HepG2 (cell line): ENCODE data around the gene ARFGAP2. TPM values are rescaled to one million over a fixed set of nuclear protein-coding genes. Genes with fewer than 3 reads are reported as not detected.
A peak's percentile ranks its signal among the peaks of the same experiment; 100 is the strongest.

Source experiments
- AKAP8 ChIP-seq: sonication (generic); formaldehyde crosslinking; IDR thresholded peaks from 2 replicates; pipeline ENCODE4 v1.5.1; 2020; ENCODE audit warnings: mild to moderate bottlenecking, missing genetic modification reagents
- CREM ChIP-seq, 2 experiments: sonication (generic) in 1 of 2; formaldehyde crosslinking in 1 of 2; IDR thresholded peaks; 2 replicates each; pipeline versions ENCODE4 v1.4.0 to v1.6.1; 2016 to 2020; ENCODE audit warnings: antibody characterized with exemption in 1 of 2, mild to moderate bottlenecking in 1 of 2, missing genetic modification reagents in 1 of 2
- GPBP1L1 ChIP-seq: sonication (generic); formaldehyde crosslinking; IDR thresholded peaks from 2 replicates; pipeline ENCODE4 v1.5.0; 2020; ENCODE audit warnings: mild to moderate bottlenecking, missing genetic modification reagents
- HDAC6 ChIP-seq: fragments of 200-600 bp; sonication (generic); IDR thresholded peaks from 2 replicates; pipeline ENCODE4 v1.7.0; 2017; ENCODE audit warnings: mild to moderate bottlenecking, antibody characterized with exemption, low read length, low read depth
- HNRNPH1 ChIP-seq: fragments of 200-400 bp; formaldehyde crosslinking; optimal IDR thresholded peaks from 2 replicates; pipeline ENCODE3; 2017; ENCODE audit warnings: mild to moderate bottlenecking, low read depth, low read length
- HNRNPLL ChIP-seq: fragments of 200-400 bp; formaldehyde crosslinking; IDR thresholded peaks from 2 replicates; pipeline ENCODE4 v1.6.1; 2017; ENCODE audit warnings: mild to moderate bottlenecking, low read depth, low read length; ENCODE audit not compliant: poor library complexity, severe bottlenecking
- NCOA2 ChIP-seq: sonication (generic); formaldehyde crosslinking; IDR thresholded peaks from 2 replicates; pipeline ENCODE4 v1.8.0; 2022; ENCODE audit warnings: inconsistent platforms
- NFKBIZ ChIP-seq: IDR thresholded peaks from 2 replicates; pipeline ENCODE4 v1.6.1; 2018; ENCODE audit warnings: missing genetic modification reagents, missing compliant biosample characterization
- PITX1 ChIP-seq: sonication (generic); formaldehyde crosslinking; IDR thresholded peaks from 2 replicates; pipeline ENCODE4 v1.5.1; 2020; ENCODE audit warnings: mild to moderate bottlenecking, missing genetic modification reagents
- RBM39 ChIP-seq: fragments of 200-400 bp; formaldehyde crosslinking; IDR thresholded peaks from one replicate; pipeline ENCODE4 v1.6.1; 2018; ENCODE audit warnings: antibody characterized with exemption, mild to moderate bottlenecking, low read depth, low read length; ENCODE audit not compliant: poor library complexity, severe bottlenecking
- REXO4 ChIP-seq: sonication (generic); formaldehyde crosslinking; IDR thresholded peaks from 2 replicates; pipeline ENCODE4 v1.8.0; 2022; ENCODE audit warnings: missing genetic modification reagents, mild to moderate bottlenecking, borderline replicate concordance
- RFXANK ChIP-seq: IDR thresholded peaks from 2 replicates; pipeline ENCODE4 v1.6.1; 2016
- SCMH1 ChIP-seq: sonication (generic); formaldehyde crosslinking; IDR thresholded peaks from 2 replicates; pipeline ENCODE4 v1.9.0; 2021; ENCODE audit warnings: missing genetic modification reagents, mild to moderate bottlenecking, borderline replicate concordance
- SOX6 ChIP-seq, 2 experiments: fragments of 450-650 bp in 1 of 2; sonication (generic) in 1 of 2; formaldehyde crosslinking in 1 of 2; IDR thresholded peaks; 2 replicates each; pipeline versions ENCODE4 v1.4.0 to v1.6.1; 2017 to 2020; ENCODE audit warnings: antibody characterized with exemption in 1 of 2, mild to moderate bottlenecking in 1 of 2, missing genetic modification reagents in 1 of 2
- SRF ChIP-seq: IDR thresholded peaks from 2 replicates; pipeline ENCODE4 v1.6.1; 2011; ENCODE audit warnings: mild to moderate bottlenecking, low read depth, low read length, moderate library complexity
- TMF1 ChIP-seq: sonication (generic); formaldehyde crosslinking; IDR thresholded peaks from 2 replicates; pipeline ENCODE4 v1.8.1; 2022; ENCODE audit warnings: low read depth, missing genetic modification reagents
- U2AF2 ChIP-seq: fragments of 200-400 bp; formaldehyde crosslinking; IDR thresholded peaks from 2 replicates; pipeline ENCODE4 v1.6.1; 2017; ENCODE audit warnings: low read depth, mild to moderate bottlenecking, low read length
- ZBTB26 ChIP-seq: IDR thresholded peaks from 2 replicates; pipeline ENCODE4 v1.6.1; 2016; ENCODE audit warnings: missing compliant biosample characterization, missing genetic modification reagents, borderline replicate concordance
- ZBTB3 ChIP-seq: sonication (generic); formaldehyde crosslinking; IDR thresholded peaks from 2 replicates; pipeline ENCODE4 v1.4.0; 2020; ENCODE audit warnings: low read depth, mild to moderate bottlenecking, moderate library complexity, missing genetic modification reagents, borderline replicate concordance
- ZEB1 ChIP-seq: IDR thresholded peaks from 2 replicates; pipeline ENCODE4 v1.6.1; 2012; ENCODE audit warnings: mild to moderate bottlenecking, low read depth, inconsistent platforms; ENCODE audit not compliant: insufficient replicate concordance
- ZMYM3 ChIP-seq: sonication (generic); formaldehyde crosslinking; IDR thresholded peaks from 2 replicates; pipeline ENCODE4 v1.5.1; 2020; ENCODE audit warnings: mild to moderate bottlenecking, missing genetic modification reagents
- ZNF101 ChIP-seq: sonication (generic); formaldehyde crosslinking; IDR thresholded peaks from 2 replicates; pipeline ENCODE4 v1.4.0; 2020; ENCODE audit warnings: mild to moderate bottlenecking, low read depth, missing genetic modification reagents, borderline replicate concordance
- ZNF207 ChIP-seq: fragments of 450-650 bp; IDR thresholded peaks from 2 replicates; pipeline ENCODE4 v1.6.1; 2016; ENCODE audit warnings: antibody characterized with exemption, borderline replicate concordance
- ZNF282 ChIP-seq: fragments of 450-650 bp; IDR thresholded peaks from 2 replicates; pipeline ENCODE4 v1.6.1; 2018; ENCODE audit not compliant: partially characterized antibody
- ZNF510 ChIP-seq: sonication (generic); formaldehyde crosslinking; IDR thresholded peaks from 2 replicates; pipeline ENCODE4 v1.4.0; 2020; ENCODE audit warnings: low read depth, mild to moderate bottlenecking, missing genetic modification reagents
- ZNF772 ChIP-seq: sonication (generic); formaldehyde crosslinking; IDR thresholded peaks from 2 replicates; pipeline ENCODE4 v1.5.0; 2020; ENCODE audit warnings: mild to moderate bottlenecking, missing genetic modification reagents
- ZNF777 ChIP-seq: sonication (generic); formaldehyde crosslinking; IDR thresholded peaks from 2 replicates; pipeline ENCODE4 v1.4.0; 2020; ENCODE audit warnings: missing genetic modification reagents
- ZNF792 ChIP-seq: IDR thresholded peaks from 2 replicates; pipeline ENCODE4 v1.6.1; 2016
- ZSCAN30 ChIP-seq: sonication (generic); formaldehyde crosslinking; IDR thresholded peaks from 2 replicates; pipeline ENCODE4 v1.5.0; 2020; ENCODE audit warnings: mild to moderate bottlenecking, missing genetic modification reagents
- polyA plus RNA-seq, 8 experiments: library from polyadenylated mRNA; depleted of rRNA in 3 of 8; stranded (reverse) in 7 of 8; unstranded in 1 of 8; fragments of >200 nt; fragmentation: Illumina TruSeq in 4 of 8; extraction: Trizol in 4 of 8; gene quantifications; 2 replicates each; pipeline versions ENCODE4 v1.2.1 to v1.2.3, GENCODE V29; 2011 to 2016; ENCODE audit warnings: low read depth in 4 of 8, missing spikeins in 1 of 8, mixed read lengths in 1 of 8; ENCODE audit not compliant: insufficient read depth in 1 of 8
- total RNA-seq, 5 experiments: library from RNA; depleted of rRNA; stranded (reverse); fragments of >200 nt; fragmentation: Illumina TruSeq; extraction: Trizol; gene quantifications; 2 replicates each; pipeline ENCODE4 v1.2.3, GENCODE V29; 2016; ENCODE audit warnings: low read depth in 1 of 5
- TF ChIP-seq, protein P1 (sequence below): sonication (generic); formaldehyde crosslinking; IDR thresholded peaks from 2 replicates; pipeline ENCODE4 v1.5.0; 2020; ENCODE audit warnings: missing genetic modification reagents

ARFGAP2 gene
- total and polyA plus RNA-seq, 2 of the 13 experiments (the other 11 are each of a cell fraction or from before 2014, with no cell fraction given) = 32.3 to 75.3 TPM

DNA sequence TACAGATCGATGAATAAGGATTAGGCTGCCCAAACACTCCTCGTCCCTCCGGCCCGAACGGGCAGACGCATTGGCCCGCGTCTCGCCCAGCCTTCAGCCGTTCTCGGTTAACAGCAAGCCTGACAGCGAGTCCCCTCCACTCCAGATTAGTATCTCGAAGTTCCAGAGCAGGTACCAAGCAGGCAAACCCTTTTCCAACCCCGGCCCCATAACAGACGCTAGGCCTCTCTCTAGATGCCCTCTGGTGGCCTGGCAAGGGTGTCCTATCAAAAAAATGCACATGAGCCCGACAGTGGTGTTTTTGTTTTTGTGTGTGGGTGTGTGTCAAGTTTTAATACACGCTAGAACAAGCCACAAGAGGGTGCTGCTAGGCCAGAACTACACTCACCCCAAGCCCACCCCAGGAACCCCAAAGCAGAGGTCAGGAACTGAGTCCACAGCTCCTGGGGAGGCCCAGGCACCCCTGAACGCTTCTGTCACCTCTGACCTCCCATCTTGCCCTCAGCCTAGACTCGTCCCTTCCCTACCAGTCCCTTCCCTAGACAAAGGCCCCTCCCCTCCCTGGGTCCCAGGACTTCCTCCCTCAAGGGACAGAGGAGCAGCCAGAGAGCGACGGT lies 658 bp upstream of the ARFGAP2 start (continued):
- TF ChIP-seq TMF1 (CRISPR knock-in tag) (no peak), CREM (IDR thresholded peaks at IDR 0.05) (no peak), CREM (CRISPR knock-in tag; IDR thresholded peaks at IDR 0.05) (no peak), ZNF510 (no peak), U2AF2 (no peak), REXO4 (CRISPR knock-in tag) (no peak), ZBTB3 (CRISPR knock-in tag) (no peak), SOX6 (IDR thresholded peaks at IDR 0.05) (no peak), SOX6 (CRISPR knock-in tag; IDR thresholded peaks at IDR 0.05) (no peak), RFXANK (CRISPR knock-in tag) (no peak), ZNF772 (0 out of 2 replicates have a peak, but pooled peaks have one; percentile 5), GPBP1L1 (CRISPR knock-in tag) (no peak), NFKBIZ (no peak), ZEB1 (no peak), AKAP8 (no peak; the same call in 1 of the 2 replicates), RBM39 (no peak), ZBTB26 (CRISPR knock-in tag) (peak; percentile 91), ZNF101 (no peak), ZSCAN30 (CRISPR knock-in tag) (peak; percentile 31; the same call in 1 of the 2 replicates), ZNF792 (CRISPR knock-in tag) (no peak; the same call in 1 of the 2 replicates), PITX1 (no peak), SCMH1 (CRISPR knock-in tag) (no peak), HNRNPLL (no peak), NCOA2 (no peak), HNRNPH1 (no peak), SRF (no peak), ZNF282 (no peak), ZNF207 (no peak), HDAC6 (no peak), ZNF777 (CRISPR knock-in tag) (no peak), ZMYM3 (CRISPR knock-in tag) (no peak)
- TF ChIP-seq, protein P1, sequence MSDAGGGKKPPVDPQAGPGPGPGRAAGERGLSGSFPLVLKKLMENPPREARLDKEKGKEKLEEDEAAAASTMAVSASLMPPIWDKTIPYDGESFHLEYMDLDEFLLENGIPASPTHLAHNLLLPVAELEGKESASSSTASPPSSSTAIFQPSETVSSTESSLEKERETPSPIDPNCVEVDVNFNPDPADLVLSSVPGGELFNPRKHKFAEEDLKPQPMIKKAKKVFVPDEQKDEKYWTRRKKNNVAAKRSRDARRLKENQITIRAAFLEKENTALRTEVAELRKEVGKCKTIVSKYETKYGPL (CRISPR knock-in tag) = no peak
